Calu3 (cell line): Measurements from ENCODE around the gene MTNR1A. TPM values are rescaled to one million over a fixed set of nuclear protein-coding genes. Genes with fewer than 3 reads are reported as not detected.
A peak's percentile ranks its signal among the peaks of the same experiment; 100 is the strongest.

ENCODE experiments used
- BruUV-seq: library from RNA; stranded (reverse); fragments of 400-500 nt; replicated peaks from 2 replicates; lab custom pipeline; 2021; lab: Mats Ljungman, UMichigan
- CTCF ChIA-PET: fragments of 300-600 bp; sonication (Branson Sonifier 250); formaldehyde crosslinking; loops from one replicate; lab custom pipeline; 2022; ENCODE audit warnings: antibody characterized with exemption; lab: Charles Lee
- DNase-seq: peaks from one replicate; pipeline ENCODE4 v3.0.0; 2022
- H3K27ac Mint-ChIP-seq: one replicate; pipeline ENCODE4 v1.8.0; 2022; ENCODE audit warnings: mixed read lengths; ENCODE audit not compliant: unreplicated experiment
- H3K27me3 Mint-ChIP-seq: one replicate; pipeline ENCODE4 v1.8.0; 2022; ENCODE audit warnings: mixed read lengths; ENCODE audit not compliant: unreplicated experiment
- H3K36me3 Mint-ChIP-seq: one replicate; pipeline ENCODE4 v1.8.0; 2022; ENCODE audit warnings: mild to moderate bottlenecking, moderate library complexity, mixed read lengths; ENCODE audit not compliant: insufficient read depth, unreplicated experiment
- H3K4me1 Mint-ChIP-seq: one replicate; pipeline ENCODE4 v1.8.0; 2022; ENCODE audit warnings: mild to moderate bottlenecking, low read depth, mixed read lengths; ENCODE audit not compliant: unreplicated experiment
- H3K4me3 Mint-ChIP-seq: one replicate; pipeline ENCODE4 v1.8.0; 2022; ENCODE audit warnings: mild to moderate bottlenecking, low read depth, moderate library complexity, mixed read lengths; ENCODE audit not compliant: unreplicated experiment
- H3K9me3 Mint-ChIP-seq: one replicate; pipeline ENCODE4 v1.8.0; 2022; ENCODE audit warnings: low read depth, mixed read lengths; ENCODE audit not compliant: unreplicated experiment
- CTCF ChIP-seq: fragments of 200-600 bp; IDR thresholded peaks from one replicate; pipeline ENCODE4 v1.8.0; 2022; ENCODE audit warnings: antibody characterized with exemption; ENCODE audit not compliant: unreplicated experiment
- intact Hi-C: fragments of 100-400 bp; cut with micrococcal nuclease; formaldehyde crosslinking; loops from one replicate; pipeline ENCODE4 v1.10.0; 2022; ENCODE audit not compliant: unreplicated experiment
- total RNA-seq: library from RNA; stranded (reverse); gene quantifications from 2 replicates; pipeline ENCODE4 v1.2.3, GENCODE V29; 2022

Gene MTNR1A
- total RNA-seq, 1 experiment from 2014 or later: 2.9 TPM

- no TSS peak for BruUV-seq
Measured at GRCh38 chr4:186587416-186588018, 32.1 kb upstream of the MTNR1A start.

GRCh38 chr4:186586205-186586604 is 30.8 kb upstream of the MTNR1A start:
- no peak for TF ChIP-seq CTCF
- Mint-ChIP-seq H3K36me3 (peaks cover 7% of the 10 kb centered on the region), H3K27ac (no peak overlapping the region), H3K4me1 (no peaks in the 10 kb centered on the region), H3K9me3 (no peaks in the 10 kb centered on the region), H3K27me3 (no peaks in the 10 kb centered on the region), H3K4me3 (no peak overlapping the region)
- intact Hi-C loops: loop anchor here (2.0 kb wide), 1 partner anchor 113 kb away; no protein-coding TSS in a partner anchor
- no TSS peak for BruUV-seq
- no peak for DNase-seq
- CTCF ChIA-PET: no interaction called here

More at GRCh38 chr4:186587416-186588018, 32.1 kb upstream of the MTNR1A start:
- intact Hi-C loops: loop anchor here (1.0 to 2.0 kb wide), 2 partner anchors 115 to 290 kb away; no protein-coding TSS in a partner anchor
- Mint-ChIP-seq H3K9me3 (no peaks in the 10 kb centered on the region), H3K27me3 (no peaks in the 10 kb centered on the region), H3K27ac (no peak overlapping the region), H3K4me3 (no peak overlapping the region), H3K4me1 (no peaks in the 10 kb centered on the region), H3K36me3 (peaks cover 4% of the 10 kb centered on the region)
- peak; percentile 63 for TF ChIP-seq CTCF
- peak; percentile 70 for DNase-seq
- CTCF ChIA-PET: no interaction called here

- Mint-ChIP-seq H3K36me3 (peaks cover 7% of the 10 kb centered on the region), H3K27me3 (no peaks in the 10 kb centered on the region), H3K27ac (peak overlapping the region; percentile 31), H3K9me3 (no peaks in the 10 kb centered on the region), H3K4me1 (no peaks in the 10 kb centered on the region), H3K4me3 (no peak overlapping the region)
- TF ChIP-seq CTCF: no peak
- CTCF ChIA-PET: no interaction called here
- no TSS peak for BruUV-seq
- no peak for DNase-seq
- intact Hi-C loops: no loop called here
Measured at GRCh38 chr4:186584912-186585311, 29.5 kb upstream of the MTNR1A start.

GRCh38 chr4:186581421-186581820 is 26.1 kb upstream of the MTNR1A start:
- TF ChIP-seq CTCF: no peak
- Mint-ChIP-seq H3K27me3 (no peaks in the 10 kb centered on the region), H3K9me3 (no peaks in the 10 kb centered on the region), H3K27ac (no peak overlapping the region), H3K4me1 (no peaks in the 10 kb centered on the region), H3K36me3 (peaks cover 11% of the 10 kb centered on the region), H3K4me3 (no peak overlapping the region)
- intact Hi-C loops: no loop called here
- CTCF ChIA-PET: no interaction called here
- BruUV-seq: no TSS peak
- DNase-seq: no peak
